ENCODE measurements around the gene ATP5PO.

- no peak for TF ChIP-seq L3MBTL2 (conservative IDR thresholded peaks at IDR 0.05)
- no peak for TF ChIP-seq TARDBP (IDR thresholded peaks at IDR 0.05)
Observed at GRCh38 chr21:33962290-33962689, 46.7 kb upstream of the ATP5PO start.

All from HEK293T (cell line).